HepG2 (cell line): ENCODE measurements around the gene DDC. TPM values are rescaled to one million over a fixed set of nuclear protein-coding genes. Genes with fewer than 3 reads are reported as not detected.
A peak's percentile ranks its signal among the peaks of the same experiment; 100 is the strongest.

Experiments used
- ATAC-seq: fragments of 200-7000 bp; cut with Tn5 transposase; 3 replicates; pipeline ENCODE4 v1.9.1; 2020; ENCODE audit warnings: mild to moderate bottlenecking, moderate library complexity
- BruUV-seq: library from RNA; stranded (reverse); fragments of 400-500 nt; replicated peaks from 2 replicates; lab custom pipeline; 2021; lab: Mats Ljungman, UMichigan
- CTCF ChIA-PET: fragments of 300-600 bp; formaldehyde crosslinking; extraction: SDS; loops from one replicate; lab custom pipeline; 2021; ENCODE audit warnings: low total read pairs, inconsistent platforms, low intra/inter-chr PET ratio; lab: Yijun Ruan, JAX
- POLR2A ChIA-PET: fragments of 350-600 bp; sonication (Branson Sonifier 250); formaldehyde crosslinking; loops from one replicate; lab custom pipeline; 2020; ENCODE audit warnings: antibody characterized with exemption, inconsistent platforms; lab: Yijun Ruan, JAX
- DNase-seq: peaks from one replicate; pipeline ENCODE4 v3.0.0-alpha.2; 2015; ENCODE audit warnings: low spot score
- FAIRE-seq: peaks from 3 replicates; lab custom pipeline; 2011; peaks lifted over from hg19 to GRCh38; lab: Jason Lieb, UNC
- H2AFZ ChIP-seq: one replicate; pipeline ENCODE4 v1.6.1; 2011; ENCODE audit warnings: low read length, inconsistent platforms
- H3K27ac ChIP-seq: fragments of 300-600 bp; 3 replicates; pipeline ENCODE4 v1.8.0; 2011; ENCODE audit warnings: mixed run types, mild to moderate bottlenecking, mixed read lengths, low read length, inconsistent platforms; ENCODE audit not compliant: insufficient read depth; ENCODE audit errors: extremely low read length
- H3K27me3 ChIP-seq, 2 experiments: fragments of 200-600 bp in 1 of 2; 2 replicates in 1 of 2; 3 replicates in 1 of 2; pipeline versions ENCODE4 v1.6.0 to v1.8.0; 2011; ENCODE audit warnings: low read length in 2 of 2, mild to moderate bottlenecking in 2 of 2, moderate library complexity in 2 of 2, inconsistent platforms in 1 of 2; ENCODE audit not compliant: insufficient read depth in 2 of 2, control insufficient read depth in 1 of 2
- H3K36me3 ChIP-seq, 2 experiments: fragments of 200-600 bp in 1 of 2; replicated peaks in 1 of 2; 2 replicates in 1 of 2; 3 replicates in 1 of 2; pipeline versions ENCODE4 v1.5.1 to v1.8.0; 2011; ENCODE audit warnings: low read length in 2 of 2, inconsistent platforms in 1 of 2; ENCODE audit not compliant: insufficient read depth in 2 of 2, control insufficient read depth in 1 of 2
- H3K4me1 ChIP-seq: 2 replicates; pipeline ENCODE4 v1.5.1; 2012; ENCODE audit warnings: low read length, inconsistent platforms; ENCODE audit not compliant: insufficient read depth
- H3K4me2 ChIP-seq: 2 replicates; pipeline ENCODE4 v1.6.0; 2011; ENCODE audit warnings: low read depth, low read length, inconsistent platforms
- H3K4me3 ChIP-seq, 3 experiments: fragments of 200-600 bp in 1 of 3; sonication (generic), shearing (Covaris generic) in 1 of 3; replicated peaks in 1 of 3; 2 replicates each; pipeline ENCODE4 v1.5.1; 2011 to 2016; ENCODE audit warnings: low read length in 3 of 3, inconsistent platforms in 2 of 3, low read depth in 2 of 3, mild to moderate bottlenecking in 2 of 3, control low read depth in 1 of 3, mixed read lengths in 1 of 3; ENCODE audit not compliant: insufficient read depth in 1 of 3
- H3K79me2 ChIP-seq: one replicate; pipeline ENCODE4 v1.6.1; 2011; ENCODE audit warnings: low read length, inconsistent platforms; ENCODE audit not compliant: insufficient read depth
- H3K9ac ChIP-seq: 2 replicates; pipeline ENCODE4 v1.6.0; 2011; ENCODE audit warnings: mild to moderate bottlenecking, low read depth, low read length, inconsistent platforms; ENCODE audit not compliant: insufficient read depth
- H3K9me3 ChIP-seq: 2 replicates; pipeline ENCODE4 v1.5.1; 2012; ENCODE audit warnings: mild to moderate bottlenecking, low read length
- H4K20me1 ChIP-seq: 2 replicates; pipeline ENCODE4 v1.6.0; 2011; ENCODE audit warnings: inconsistent platforms, mild to moderate bottlenecking, low read length, moderate library complexity; ENCODE audit not compliant: insufficient read depth
- ARID2 ChIP-seq: sonication (generic); formaldehyde crosslinking; IDR thresholded peaks from 2 replicates; pipeline ENCODE4 v1.8.1; 2022; ENCODE audit warnings: mild to moderate bottlenecking, missing genetic modification reagents, borderline replicate concordance
- CENPT ChIP-seq: sonication (generic); formaldehyde crosslinking; IDR thresholded peaks from 2 replicates; pipeline ENCODE4 v1.8.0; 2022; ENCODE audit warnings: low read depth, mild to moderate bottlenecking, moderate library complexity, missing genetic modification reagents
- DNMT3B ChIP-seq: conservative IDR thresholded peaks from 2 replicates; pipeline ENCODE4 v1.6.1; 2016; ENCODE audit warnings: missing biosample characterization, control low read depth
- E2F5 ChIP-seq: sonication (generic); formaldehyde crosslinking; conservative IDR thresholded peaks from 2 replicates; pipeline ENCODE4 v1.4.0; 2020; ENCODE audit warnings: missing genetic modification reagents
- FIP1L1 ChIP-seq: fragments of 200-400 bp; formaldehyde crosslinking; IDR thresholded peaks from 2 replicates; pipeline ENCODE4 v1.6.1; 2018; ENCODE audit warnings: low read depth, mild to moderate bottlenecking, low read length, moderate library complexity, borderline replicate concordance; ENCODE audit not compliant: insufficient read depth
- GATAD2A ChIP-seq: IDR thresholded peaks from 2 replicates; pipeline ENCODE4 v1.6.1; 2016
- HOXA5 ChIP-seq: sonication (generic); formaldehyde crosslinking; IDR thresholded peaks from 2 replicates; pipeline ENCODE4 v1.4.0; 2020; ENCODE audit warnings: missing genetic modification reagents
- JUNB ChIP-seq: sonication (generic); formaldehyde crosslinking; IDR thresholded peaks from 2 replicates; pipeline ENCODE4 v1.8.0; 2022; ENCODE audit warnings: missing genetic modification reagents, mild to moderate bottlenecking, borderline replicate concordance
- KAT7 ChIP-seq: IDR thresholded peaks from 2 replicates; pipeline ENCODE4 v1.6.1; 2018; ENCODE audit warnings: borderline replicate concordance, missing compliant biosample characterization
- MNT ChIP-seq: fragments of 450-650 bp; IDR thresholded peaks from 2 replicates; pipeline ENCODE4 v1.6.1; 2016
- SRSF1 ChIP-seq: fragments of 200-400 bp; formaldehyde crosslinking; optimal IDR thresholded peaks from 2 replicates; pipeline ENCODE3; 2017; ENCODE audit warnings: mild to moderate bottlenecking, low read depth, low read length, moderate library complexity
- TBL1XR1 ChIP-seq: fragments of 150-350 bp; IDR thresholded peaks from 2 replicates; pipeline ENCODE4 v1.6.1; 2014; ENCODE audit warnings: borderline replicate concordance, low read length; ENCODE audit not compliant: partially characterized antibody
- TBX3 ChIP-seq: fragments of 450-650 bp; IDR thresholded peaks from 2 replicates; pipeline ENCODE4 v1.6.1; 2017; ENCODE audit warnings: antibody characterized with exemption, mild to moderate bottlenecking, inconsistent platforms, borderline replicate concordance
- YY1 ChIP-seq: IDR thresholded peaks from 2 replicates; pipeline ENCODE4 v1.6.1; 2011; ENCODE audit warnings: low read length, low read depth, moderate library complexity, mild to moderate bottlenecking; ENCODE audit not compliant: insufficient read depth, insufficient replicate concordance
- ZNF598 ChIP-seq: sonication (generic); formaldehyde crosslinking; IDR thresholded peaks from 2 replicates; pipeline ENCODE4 v1.5.1; 2020; ENCODE audit warnings: mild to moderate bottlenecking, missing genetic modification reagents, borderline replicate concordance
- WGBS: methylation state at CpG from one replicate; pipeline ENCODE4 v1.1.6; 2017; ENCODE audit warnings: low lambda C conversion rate; 5-methylcytosine and 5-hydroxymethylcytosine counted together
- in situ Hi-C: cut with HindIII; loops from 2 replicates; pipeline ENCODE4 v1.10.0; 2017; ENCODE audit warnings: low pct_unique_long_range_greater_than_20kb; ENCODE audit not compliant: extremely low pct_ligation_motif_present
- intact Hi-C: fragments of 100-400 bp; cut with micrococcal nuclease; formaldehyde crosslinking; loops from one replicate; pipeline ENCODE4 v1.10.0; 2022; ENCODE audit not compliant: unreplicated experiment
- polyA plus RNA-seq, 8 experiments: library from polyadenylated mRNA; depleted of rRNA in 3 of 8; stranded (reverse) in 7 of 8; unstranded in 1 of 8; fragments of >200 nt; fragmentation: Illumina TruSeq in 4 of 8; extraction: Trizol in 4 of 8; gene quantifications; 2 replicates each; pipeline versions ENCODE4 v1.2.1 to v1.2.3, GENCODE V29; 2011 to 2016; ENCODE audit warnings: low read depth in 4 of 8, missing spikeins in 1 of 8, mixed read lengths in 1 of 8; ENCODE audit not compliant: insufficient read depth in 1 of 8
- total RNA-seq, 5 experiments: library from RNA; depleted of rRNA; stranded (reverse); fragments of >200 nt; fragmentation: Illumina TruSeq; extraction: Trizol; gene quantifications; 2 replicates each; pipeline ENCODE4 v1.2.3, GENCODE V29; 2016; ENCODE audit warnings: low read depth in 1 of 5

Gene DDC
- total and polyA plus RNA-seq, 2 of the 13 experiments (the other 11 are each of a cell fraction or from before 2014, with no cell fraction given): 11.7 to 93.3 TPM

- no peak for TF ChIP-seq KAT7 (CRISPR knock-in tag)
Measured at GRCh38 chr7:50567715-50568261, 2.6 kb upstream of the DDC start (continued).

GRCh38 chr7:50565977-50566376 lies 772 bp upstream of the DDC start:
- POLR2A ChIA-PET: interaction anchor here (0.6 to 2.5 kb wide), 14 partner anchors 8 to 124 kb away, joined by 3 to 28 read pairs (median 8); no protein-coding TSS in a partner anchor
- peak overlapping the region; percentile 83 for H3K27ac ChIP-seq
- peaks cover 53% of the 10 kb centered on the region for H3K4me1 ChIP-seq
- intact Hi-C loops: no loop called here
- peak overlapping the region; percentile 87 for H3K4me2 ChIP-seq
- no peaks in the 10 kb centered on the region for H3K36me3 ChIP-seq
- H4K20me1 ChIP-seq: no peaks in the 10 kb centered on the region
- no TSS peak for BruUV-seq
- FAIRE-seq (peak; percentile 32), DNase-seq (no peak)
- no peaks in the 10 kb centered on the region for H3K9me3 ChIP-seq
- H3K27me3 ChIP-seq: no peaks in the 10 kb centered on the region
- 45% methylated on average over 4 of the region's 5 CpGs for WGBS
- TF ChIP-seq TBL1XR1 (no peak), MNT (no peak), YY1 (no peak), ZNF598 (no peak), TBX3 (no peak), HOXA5 (CRISPR knock-in tag) (no peak), FIP1L1 (no peak), GATAD2A (CRISPR knock-in tag) (no peak), SRSF1 (no peak), CENPT (CRISPR knock-in tag) (no peak), DNMT3B (CRISPR knock-in tag) (no peak), E2F5 (CRISPR knock-in tag) (no peak), JUNB (CRISPR knock-in tag) (no peak), ARID2 (CRISPR knock-in tag) (no peak)
- TF ChIP-seq, all 625 proteins: peak for 0
- in situ Hi-C loops: no loop called here
- no peak overlapping the region for H3K9ac ChIP-seq
- peak; percentile 26 for ATAC-seq
- no peak overlapping the region for H2AFZ ChIP-seq
- H3K79me2 ChIP-seq: peaks cover 14% of the 10 kb centered on the region
- CTCF ChIA-PET: no interaction called here
- H3K4me3 ChIP-seq: peak overlapping the region in 2 of 3 experiments; percentile 58 to 68; a peak in 2 of 6 replicates
